Keratinocyte (primary cell): ENCODE measurements around the gene RPL18A.

Source experiments
- CTCF ChIP-seq, 3 experiments: IDR thresholded peaks in 1 of 3; conservative IDR thresholded peaks in 1 of 3; optimal IDR thresholded peaks in 1 of 3; 2 replicates in 2 of 3; 3 replicates in 1 of 3; pipeline versions ENCODE3 to v1.5.1; 2011; ENCODE audit warnings: low read length in 3 of 3, mild to moderate bottlenecking in 3 of 3, moderate library complexity in 2 of 3, control low read depth in 1 of 3, inconsistent platforms in 1 of 3; ENCODE audit not compliant: insufficient read depth in 2 of 3; ENCODE audit errors: extremely low read depth in 1 of 3
- EZH2 ChIP-seq: IDR thresholded peaks from one replicate; pipeline ENCODE4 v1.6.1; 2012; ENCODE audit warnings: inconsistent platforms, mild to moderate bottlenecking, low read length, moderate library complexity

- TF ChIP-seq CTCF (optimal IDR thresholded peaks at IDR 0.05 in 1 of 3, IDR thresholded peaks at IDR 0.05 in 1 of 3, conservative IDR thresholded peaks at IDR 0.05 in 1 of 3; ENCODE audit: extremely low read depth in 1 of 3, insufficient read depth in 2 of 3, low read length in 3 of 3) = no peak
- TF ChIP-seq EZH2 = no peak
Observed at GRCh38 chr19:17831419-17831888, 28.3 kb upstream of the RPL18A start.
